Measurements from ENCODE around the gene CD163.
"Not testable (repeated sequence)": the region's sequence is repeated elsewhere in the genome, so short reads cannot be mapped to it uniquely, and the experiment has no call there.

The CD163 gene

GRCh38 chr12:7448099-7448498 lies 55.5 kb downstream of the CD163 start:
- no peak for DNase-seq

- no peak for DNase-seq
Measured at GRCh38 chr12:7444537-7444936, 59.0 kb downstream of the CD163 start.

- DNase-seq = no peak
Measured at GRCh38 chr12:7444076-7444475, 59.5 kb downstream of the CD163 start, which contains the start of gene CD163L1. Gene CD163L1 (minus strand): TSS chr12:7444153. CDS start chr12:7444127, 26 bp downstream.

GRCh38 chr12:7441216-7441615 lies 62.4 kb downstream of the CD163 start:
- DNase-seq = no peak

GRCh38 chr12:7439579-7440505 lies 63.7 kb downstream of the CD163 start:
- no peak for DNase-seq

GRCh38 chr12:7438291-7438995 lies 65.1 kb downstream of the CD163 start:
- not testable (repeated sequence) for DNase-seq

- not testable (repeated sequence) for DNase-seq
Measured at GRCh38 chr12:7437494-7437893, 66.1 kb downstream of the CD163 start.

GRCh38 chr12:7434670-7435069 lies 68.9 kb downstream of the CD163 start:
- DNase-seq = no peak

GRCh38 chr12:7433276-7433822 lies 70.2 kb downstream of the CD163 start:
- no peak for DNase-seq

GRCh38 chr12:7431993-7432685 lies 71.4 kb downstream of the CD163 start:
- no peak for DNase-seq
